ENCODE results near the gene CSNK1G3. TPM values are rescaled to one million over a fixed set of nuclear protein-coding genes. Genes with fewer than 3 reads are reported as not detected.

The CSNK1G3 gene
- total RNA-seq, 2 donors from 2014 or later, result 18.4 to 50.2 TPM

GRCh38 chr5:123503299-123503698 lies 8.7 kb upstream of the CSNK1G3 start:
- H3K36me3 ChIP-seq, result no peaks in the 10 kb centered on the region
- H3K4me1 ChIP-seq (ENCODE audit: control insufficient read depth in 1 of 2, low read depth in 2 of 2), result peaks cover 0 to 8% of the 10 kb centered on the region in 2 donors
- H3K4me3 ChIP-seq, result no peak overlapping the region
- DNase-seq (ENCODE audit: low spot score) (no peak), ATAC-seq (ENCODE audit: insufficient number of reproducible peaks, low FRiP score, low read depth) (no peak)
- H3K27me3 ChIP-seq (replicated peaks; ENCODE audit: insufficient read depth), result no peaks in the 10 kb centered on the region
- H3K27ac ChIP-seq, result no peak overlapping the region
- no peaks in the 10 kb centered on the region for H3K9me3 ChIP-seq
- TF ChIP-seq CTCF (IDR thresholded peaks at IDR 0.05), result no peak

- DNase-seq (ENCODE audit: low spot score) (no peak), ATAC-seq (ENCODE audit: insufficient number of reproducible peaks, low FRiP score, low read depth) (no peak)
- no peak overlapping the region for H3K27ac ChIP-seq
Measured at GRCh38 chr5:123505633-123506032, 6.3 kb upstream of the CSNK1G3 start.

GRCh38 chr5:123508441-123508840 lies 3.5 kb upstream of the CSNK1G3 start:
- ATAC-seq (ENCODE audit: insufficient number of reproducible peaks, low FRiP score, low read depth) (no peak), DNase-seq (ENCODE audit: low spot score) (no peak)
- H3K36me3 ChIP-seq, result no peaks in the 10 kb centered on the region
- H3K9me3 ChIP-seq, result no peaks in the 10 kb centered on the region
- TF ChIP-seq CTCF (IDR thresholded peaks at IDR 0.05), result no peak
- H3K27me3 ChIP-seq (replicated peaks; ENCODE audit: insufficient read depth), result no peaks in the 10 kb centered on the region
- peaks cover 4 to 23% of the 10 kb centered on the region in 2 donors for H3K4me1 ChIP-seq (ENCODE audit: control insufficient read depth in 1 of 2, low read depth in 2 of 2)
- H3K27ac ChIP-seq, result peak overlapping the region; percentile 72 to 76
- no peak overlapping the region for H3K4me3 ChIP-seq

More at GRCh38 chr5:123505633-123506032, 6.3 kb upstream of the CSNK1G3 start:
- no peak for TF ChIP-seq CTCF (IDR thresholded peaks at IDR 0.05)
- no peaks in the 10 kb centered on the region for H3K9me3 ChIP-seq
- H3K4me3 ChIP-seq, result no peak overlapping the region
- H3K36me3 ChIP-seq, result no peaks in the 10 kb centered on the region
- no peaks in the 10 kb centered on the region for H3K27me3 ChIP-seq (replicated peaks; ENCODE audit: insufficient read depth)
- H3K4me1 ChIP-seq (ENCODE audit: control insufficient read depth in 1 of 2, low read depth in 2 of 2), result peaks cover 4 to 14% of the 10 kb centered on the region in 2 donors

GRCh38 chr5:123511290-123511647 lies 708 bp upstream of the CSNK1G3 start:
- ATAC-seq (ENCODE audit: insufficient number of reproducible peaks, low FRiP score, low read depth), result peak; percentile 9
- Histone ChIP-seq H3K36me3 (no peaks in the 10 kb centered on the region), H3K27ac (peak overlapping the region; percentile 90 to 96)

More at GRCh38 chr5:123511290-123511647, 708 bp upstream of the CSNK1G3 start:
- Histone ChIP-seq H3K27me3 (replicated peaks; ENCODE audit: insufficient read depth) (no peaks in the 10 kb centered on the region), H3K4me1 (ENCODE audit: control insufficient read depth in 1 of 2, low read depth in 2 of 2) (peaks cover 10 to 28% of the 10 kb centered on the region in 2 donors), H3K4me3 (peak overlapping the region; percentile 91), H3K9me3 (no peaks in the 10 kb centered on the region)
- no peak for TF ChIP-seq CTCF (IDR thresholded peaks at IDR 0.05)
- no peak for DNase-seq (ENCODE audit: low spot score)
